OCI-M1 (cell line): ENCODE measurements around the gene IFITM10.

Experiments used
- DNase-seq: peaks from one replicate; lab custom pipeline; 2025; lab: John Stamatoyannopoulos, UW

The IFITM10 gene

DNA sequence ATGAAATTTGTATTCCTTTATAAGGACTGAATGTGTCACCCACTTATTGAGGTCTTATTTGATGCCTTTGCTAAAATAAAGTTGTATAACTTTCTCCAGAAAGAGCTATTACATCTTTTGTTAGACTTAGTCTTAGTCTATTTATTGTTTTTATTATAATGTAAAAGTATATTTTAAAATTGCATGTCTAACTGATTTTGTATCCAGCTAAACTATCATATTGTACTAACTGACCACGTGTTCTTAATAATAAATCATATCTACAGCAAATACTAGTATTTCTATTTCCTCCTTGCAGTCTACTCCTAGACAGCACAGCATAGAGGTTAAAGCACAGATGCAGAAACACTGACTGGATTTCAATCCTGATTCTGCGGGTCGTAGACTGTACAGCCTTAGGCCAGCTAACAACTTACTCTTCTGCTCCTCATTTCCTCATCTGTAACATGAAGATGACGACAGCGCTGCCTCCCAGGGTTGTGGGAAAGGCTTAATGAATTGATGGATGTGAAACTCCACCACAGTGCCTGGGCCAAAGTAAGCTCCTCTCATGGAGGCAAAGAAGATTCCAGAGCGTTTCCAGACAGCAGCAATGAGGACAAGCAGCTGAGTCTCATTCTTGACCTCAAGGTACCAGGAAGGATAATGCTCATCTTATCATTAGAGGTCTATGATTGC lies 13.2 kb downstream of the IFITM10 start:
- no peak for DNase-seq

DNA sequence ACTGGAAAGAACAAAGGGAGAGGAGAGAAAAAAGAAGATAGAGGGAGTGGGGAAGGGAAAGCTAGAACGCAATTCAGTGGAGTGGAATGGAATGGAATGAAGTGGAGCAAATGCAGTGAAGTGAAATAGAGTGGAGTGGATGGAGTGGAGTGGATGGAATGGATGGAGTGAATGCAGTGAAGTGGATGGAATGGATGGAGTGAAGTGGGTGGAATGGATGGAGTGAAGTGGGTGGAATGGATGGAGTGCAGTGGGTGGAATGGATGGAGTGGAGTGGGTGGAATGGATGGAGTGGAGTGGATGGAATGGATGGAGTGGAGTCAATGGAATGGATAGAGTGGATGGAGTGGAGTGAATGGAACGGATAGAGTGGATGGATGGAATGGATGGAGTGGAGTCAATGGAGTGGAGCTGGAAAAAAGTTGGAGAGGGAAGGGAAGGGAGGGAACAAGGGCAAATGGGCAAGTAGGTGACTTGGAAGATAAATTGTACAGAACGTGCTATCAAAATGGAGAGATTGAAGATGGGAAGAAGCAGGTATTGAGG lies 13.9 kb downstream of the IFITM10 start:
- DNase-seq = no peak

DNA sequence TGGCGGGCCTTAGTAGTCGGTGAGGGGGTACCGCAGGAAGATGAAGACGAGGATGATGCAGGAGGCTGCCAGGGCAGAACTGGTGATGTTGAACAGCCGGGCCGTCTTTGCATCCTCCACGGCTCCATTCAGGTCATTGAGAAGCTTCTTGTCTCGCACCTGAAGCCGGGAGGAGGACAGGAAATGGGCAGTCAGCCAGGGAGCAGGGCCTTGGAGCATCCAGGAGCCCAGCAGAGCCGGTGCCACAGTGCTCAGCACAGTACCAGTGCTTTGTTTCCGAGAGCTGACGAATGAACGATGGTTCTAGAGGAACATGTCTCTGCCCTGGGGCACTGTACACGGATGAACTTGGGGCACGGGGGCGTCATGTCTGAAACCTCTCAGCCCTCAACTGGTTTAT lies 15.1 kb downstream of the IFITM10 start:
- no peak for DNase-seq

DNA sequence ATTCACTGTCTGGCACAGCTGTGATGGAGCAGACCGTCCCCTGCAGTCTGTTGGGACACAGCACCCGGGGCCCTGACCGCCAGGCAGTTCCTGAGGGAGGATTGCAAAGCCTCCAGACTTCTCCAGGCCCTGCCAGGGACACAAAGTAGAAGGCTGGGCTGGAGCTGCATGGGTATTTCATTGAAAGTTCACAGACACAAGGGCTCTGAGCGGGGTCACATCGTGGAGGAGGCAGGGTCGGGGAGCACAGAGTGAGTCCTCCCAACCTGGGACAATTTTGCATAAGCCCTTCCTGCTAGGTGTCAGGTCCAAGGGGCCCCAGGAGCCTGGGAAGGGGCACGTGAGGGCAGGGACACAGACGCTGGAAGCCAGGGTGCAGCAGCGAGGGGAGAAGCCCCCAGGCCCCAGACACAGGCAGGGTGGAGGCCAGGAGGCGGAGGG lies 15.7 kb downstream of the IFITM10 start:
- no peak for DNase-seq

DNA sequence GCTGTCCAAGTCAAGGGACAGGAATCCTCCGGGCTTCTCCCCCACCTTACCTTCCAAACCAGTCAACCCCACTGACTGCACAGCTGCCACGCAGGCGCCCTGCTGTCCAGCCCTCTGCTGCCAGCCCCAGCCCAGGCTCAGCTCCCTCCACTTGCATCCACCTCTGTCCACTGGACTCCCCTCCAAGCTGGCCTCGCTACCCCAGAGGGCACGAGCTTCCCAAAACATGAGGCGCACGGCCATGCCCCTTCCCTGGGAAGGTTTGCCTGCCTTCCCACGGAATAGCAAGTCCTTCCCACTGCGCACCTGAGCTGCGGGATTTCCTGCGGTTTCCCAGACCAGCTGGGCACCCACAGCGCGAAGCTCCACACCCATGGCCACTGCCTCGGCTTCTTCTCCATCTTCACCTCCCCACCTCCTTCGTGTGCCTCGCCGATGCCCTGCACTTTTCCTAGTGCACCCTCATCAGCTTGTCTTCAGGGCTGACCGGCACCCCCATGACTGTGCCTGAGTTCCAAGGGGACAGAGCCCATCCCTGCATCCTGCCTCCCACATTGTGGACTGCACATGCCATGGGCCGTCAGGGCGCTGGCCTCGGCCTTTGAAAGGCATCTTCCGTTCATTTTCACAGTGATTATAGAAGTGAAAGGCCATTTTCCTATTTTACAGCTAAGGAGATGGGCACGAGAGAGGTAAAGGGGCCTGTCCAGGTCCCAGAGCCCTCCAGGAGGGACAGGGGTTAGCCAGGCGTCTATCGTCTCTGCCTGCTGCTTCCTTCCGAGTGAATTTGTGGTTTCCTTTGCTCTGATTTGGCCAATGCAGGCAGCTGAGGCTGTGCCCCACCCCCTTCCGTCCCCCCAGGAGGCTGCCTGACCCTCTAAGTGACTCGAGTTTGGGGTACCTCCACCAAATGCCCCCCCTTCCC lies 16.4 kb downstream of the IFITM10 start:
- no peak for DNase-seq

DNA sequence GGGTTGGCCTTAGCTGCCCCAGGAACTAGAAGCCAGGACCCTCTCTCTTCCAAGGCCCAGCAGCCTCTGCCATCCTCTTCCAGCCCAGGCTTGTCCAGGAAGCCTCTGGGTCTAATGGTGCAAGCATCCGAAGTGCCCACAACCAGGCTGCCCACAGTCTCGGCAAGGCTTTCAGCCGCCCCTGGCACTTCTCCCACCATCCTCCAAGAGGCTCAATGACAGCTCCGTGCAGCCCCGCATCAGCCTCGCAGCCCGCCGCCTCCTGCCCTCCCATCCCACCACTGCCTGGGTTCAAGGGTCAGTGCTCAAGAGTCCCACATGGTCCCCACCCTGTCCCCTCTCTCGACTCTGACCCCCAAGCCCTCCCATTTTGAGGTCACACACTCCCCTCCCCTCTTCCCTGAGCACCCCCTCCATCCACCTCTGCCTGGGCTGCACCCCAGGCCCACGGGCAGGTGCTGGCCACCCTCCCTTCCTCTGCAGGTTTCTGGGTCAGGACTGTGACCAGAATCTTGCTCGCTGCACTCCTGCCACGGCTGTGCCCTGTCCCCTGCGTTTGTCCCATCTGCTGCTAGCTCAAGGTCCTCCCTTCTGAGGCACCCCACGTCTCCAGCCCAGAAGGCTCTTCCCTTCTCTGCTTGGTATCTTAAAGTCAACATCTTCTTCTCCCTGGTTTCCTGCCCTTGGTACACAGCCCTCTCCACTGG lies 17.2 kb downstream of the IFITM10 start:
- no peak for DNase-seq

DNA sequence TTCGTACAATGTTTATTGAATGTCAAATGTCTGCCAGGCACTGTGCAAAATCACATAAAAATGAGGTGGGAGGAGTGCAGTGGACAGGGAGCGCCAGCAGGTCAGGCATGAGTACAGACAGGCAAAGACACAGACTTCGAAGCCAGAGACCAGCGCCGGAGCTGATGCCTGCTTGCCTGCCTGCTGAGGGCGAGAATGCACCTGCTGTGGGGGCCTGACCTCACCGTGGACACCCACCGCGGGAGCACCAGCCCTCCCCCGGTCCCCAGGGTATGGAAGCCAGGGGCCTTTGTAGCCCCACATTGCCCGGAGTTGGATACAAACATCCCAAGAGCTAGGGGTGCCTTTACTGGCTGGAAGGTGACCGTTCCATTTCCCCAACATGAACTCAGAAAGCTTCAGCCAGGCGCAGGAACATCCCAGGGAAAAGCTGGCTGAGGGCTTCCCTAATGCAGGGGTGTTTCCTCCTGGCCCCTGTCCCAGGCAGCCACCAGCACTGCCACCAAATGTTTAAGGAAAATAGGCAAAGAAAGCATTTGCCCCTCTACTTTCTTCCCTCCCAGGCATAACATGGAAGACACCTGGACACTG lies 17.9 kb downstream of the IFITM10 start:
- no peak for DNase-seq

DNA sequence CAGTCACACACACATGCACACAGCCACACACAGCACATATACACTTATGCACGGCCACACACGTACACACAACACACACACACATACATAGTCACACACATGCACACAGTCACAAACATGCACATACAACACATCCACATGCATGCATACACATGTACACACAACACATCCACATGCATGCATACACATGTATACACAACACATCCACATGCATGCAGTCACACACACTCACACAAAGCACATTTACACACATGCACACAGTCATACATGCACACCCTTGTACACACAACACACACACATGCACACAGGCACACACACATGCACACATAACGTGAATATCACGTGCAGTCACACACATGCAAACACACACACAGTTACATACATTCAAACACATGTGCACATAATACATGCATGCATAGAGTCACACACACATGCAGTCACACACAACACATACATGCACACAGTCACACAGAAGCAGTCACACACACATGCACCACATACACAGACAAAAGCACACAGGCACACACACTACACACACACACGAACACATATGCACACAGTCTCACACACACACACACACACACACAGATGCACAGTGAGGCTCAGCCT lies 18.8 kb downstream of the IFITM10 start:
- DNase-seq = no peak

DNA sequence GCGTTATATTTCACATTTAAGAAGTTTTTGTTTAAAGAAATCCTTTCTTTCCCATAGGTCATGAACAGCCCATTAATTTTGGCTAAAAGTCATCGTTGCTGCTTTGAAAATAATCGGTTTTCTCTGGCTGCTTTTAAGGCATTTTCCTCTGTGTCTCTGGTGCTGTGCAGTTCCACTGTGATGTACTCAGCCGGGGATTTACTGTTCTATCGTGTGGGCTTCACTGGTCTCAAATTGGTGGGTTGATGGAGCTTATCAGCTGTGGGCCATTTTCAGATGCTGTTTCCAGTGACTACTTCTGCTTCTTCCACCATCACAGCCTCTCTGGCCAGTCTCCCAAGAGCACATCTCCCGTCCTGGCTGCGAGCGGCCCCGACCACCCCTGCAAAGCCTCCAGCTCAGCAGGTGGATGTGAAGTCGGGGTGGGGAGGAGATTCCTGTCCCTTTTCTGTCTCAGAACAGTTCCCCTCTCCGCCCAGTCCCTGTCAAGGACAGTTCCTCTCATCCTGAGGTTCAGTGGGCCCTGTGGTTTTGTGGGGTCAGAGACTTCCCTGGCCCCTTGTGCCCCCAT lies 20.3 kb downstream of the IFITM10 start:
- no peak for DNase-seq

DNA sequence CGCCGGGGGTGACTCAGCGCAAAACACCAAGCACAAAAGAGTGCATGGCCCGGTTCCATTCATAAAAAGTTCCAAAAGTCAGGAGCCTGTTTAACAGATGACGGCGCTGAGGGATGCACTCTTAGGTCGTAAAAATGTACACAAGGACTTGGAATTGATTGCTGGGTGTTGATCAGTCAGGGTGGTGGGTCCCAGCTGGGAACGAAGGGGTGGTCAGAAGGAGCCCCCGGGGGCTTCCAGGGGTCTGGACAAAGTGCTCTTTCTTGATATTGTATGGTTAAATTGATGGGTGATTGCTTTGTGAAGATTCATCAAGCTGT lies 20.7 kb downstream of the IFITM10 start:
- DNase-seq = no peak

DNA sequence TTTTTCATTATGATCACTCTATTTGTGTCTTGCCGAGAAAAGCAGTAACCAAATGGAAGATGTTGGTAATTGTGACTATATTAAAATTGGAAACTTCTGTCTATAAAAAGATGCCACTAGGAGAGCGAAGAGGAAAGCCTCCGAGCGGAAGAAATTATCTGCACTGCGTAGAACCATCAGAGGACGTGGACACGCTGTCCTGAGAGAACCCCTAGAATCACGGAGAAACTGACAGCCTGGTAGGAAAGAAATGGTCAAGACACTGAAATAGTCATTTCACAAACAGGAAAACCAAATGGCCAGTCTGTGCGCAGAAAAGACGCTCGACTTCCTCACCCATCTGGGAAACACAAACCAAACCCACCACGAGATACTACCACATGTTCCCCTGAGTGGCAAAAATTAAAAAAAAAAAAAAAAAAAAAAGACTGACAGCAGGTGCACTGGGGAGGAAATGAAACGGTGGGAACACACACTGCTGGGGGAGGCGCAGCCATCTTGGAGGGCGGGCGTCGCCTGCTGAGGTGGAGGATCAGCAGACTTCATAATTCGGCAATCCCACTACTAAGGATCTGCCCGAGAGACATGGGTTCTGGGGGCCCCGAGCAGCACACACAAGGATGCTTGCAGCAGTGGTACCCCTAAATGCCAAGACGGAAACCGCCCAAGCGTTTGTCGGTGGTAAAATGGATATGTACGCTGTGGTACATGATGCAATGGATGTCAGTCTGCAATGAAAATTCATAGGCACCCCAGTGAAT lies 21.3 kb downstream of the IFITM10 start:
- no peak for DNase-seq

DNA sequence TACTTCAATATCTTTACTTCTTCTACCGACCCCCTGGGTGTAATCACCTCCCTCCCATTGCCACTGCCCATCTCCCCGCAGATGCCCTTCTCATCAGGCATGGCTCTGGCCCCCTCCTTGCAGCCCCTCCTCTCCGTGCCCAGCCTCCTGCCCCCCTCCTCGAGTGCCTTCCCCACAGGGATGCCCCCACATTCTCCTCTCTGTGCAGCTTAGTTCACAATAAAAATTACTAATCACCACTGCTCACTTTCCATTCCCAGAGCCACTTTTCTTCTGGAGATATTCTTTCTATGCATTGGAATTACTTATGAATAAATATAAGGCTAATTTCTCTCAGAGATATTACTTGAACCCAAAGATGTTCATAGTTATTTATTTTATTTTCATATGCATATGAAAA lies 22.1 kb downstream of the IFITM10 start:
- DNase-seq = no peak

DNA sequence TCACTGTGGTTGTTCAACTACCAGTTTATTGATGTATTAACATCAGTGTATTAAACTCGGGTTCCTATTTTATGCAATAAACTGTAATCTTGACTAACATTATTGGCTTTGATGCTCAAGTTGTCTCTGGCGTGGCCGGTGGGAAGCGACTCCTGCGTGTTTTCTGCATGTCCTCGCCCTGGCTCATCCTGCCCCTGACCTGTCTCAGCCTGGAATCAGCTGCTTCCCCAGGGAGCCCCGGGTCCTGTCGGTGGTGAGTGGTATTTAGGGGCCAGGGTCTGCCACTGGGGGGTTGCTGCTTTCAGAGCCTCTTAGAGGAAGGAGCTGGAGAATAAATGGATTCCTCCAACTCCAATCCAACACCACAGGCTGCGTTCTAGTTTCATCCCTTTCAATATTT lies 22.5 kb downstream of the IFITM10 start:
- DNase-seq = no peak

DNA sequence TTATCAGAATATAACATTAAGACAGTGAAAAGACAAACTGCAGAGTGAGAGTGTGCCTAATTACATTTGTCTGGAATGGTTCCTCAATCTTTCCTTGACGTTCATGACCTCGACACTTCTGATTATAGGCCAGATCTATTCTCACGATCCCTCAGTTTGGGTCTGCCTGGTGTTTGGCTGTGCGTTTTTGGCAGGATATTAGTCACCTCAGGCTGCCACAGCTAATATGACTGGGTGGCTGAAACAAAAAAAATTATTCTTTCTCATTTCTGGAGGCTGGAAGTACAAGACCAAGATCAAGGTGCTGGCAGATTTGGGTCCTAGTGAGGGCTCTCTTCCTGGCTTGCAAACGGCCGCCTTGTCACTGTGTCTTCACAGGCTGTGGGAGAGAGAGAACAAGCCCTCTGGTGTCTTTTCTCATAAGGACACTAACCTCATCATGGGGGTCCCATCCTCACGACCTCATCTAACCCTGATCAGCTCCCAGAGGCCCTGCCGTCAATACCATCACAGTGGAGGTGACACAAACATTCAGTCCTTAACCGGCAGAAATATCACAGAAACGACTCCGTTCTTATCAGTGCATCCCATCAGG lies 23.2 kb downstream of the IFITM10 start:
- no peak for DNase-seq

DNA sequence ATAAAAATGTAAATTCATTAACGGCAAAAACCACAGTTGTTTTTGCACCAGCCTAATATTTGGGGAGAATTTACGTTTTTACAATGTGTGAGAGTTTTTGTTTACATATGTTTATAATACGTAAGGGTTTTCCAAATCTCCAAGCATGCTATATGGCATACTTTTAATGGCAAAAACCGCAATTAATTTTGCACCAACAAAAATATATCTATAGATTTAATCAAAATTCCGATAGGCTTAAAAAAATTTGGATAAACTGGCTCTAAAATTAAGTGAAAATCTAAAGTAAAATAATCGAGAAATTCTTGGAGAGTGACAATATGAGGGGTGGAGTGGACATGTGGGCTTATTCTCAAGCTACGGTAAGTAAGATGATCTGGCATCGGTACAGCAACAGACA lies 30.6 kb downstream of the IFITM10 start:
- no peak for DNase-seq

DNA sequence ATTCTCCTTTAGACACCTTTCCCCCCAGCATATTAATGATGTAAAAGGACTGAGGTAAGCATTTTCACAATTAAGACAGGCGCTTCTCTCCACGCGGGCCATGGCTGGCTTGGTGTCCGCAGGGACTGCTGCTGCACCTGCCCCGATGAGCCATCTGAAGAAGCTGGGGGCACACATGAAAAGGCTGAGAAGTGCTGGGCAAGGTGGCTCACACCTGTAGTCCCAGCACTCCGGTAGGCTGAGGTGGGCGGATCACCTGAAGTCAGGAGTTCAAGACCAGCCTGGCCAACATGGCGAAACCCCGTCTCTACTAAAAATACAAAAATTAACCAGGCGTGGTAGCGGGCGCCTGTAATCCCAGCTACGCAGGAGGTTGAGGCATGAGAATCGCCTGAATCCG lies 32.1 kb downstream of the IFITM10 start:
- no peak for DNase-seq

DNA sequence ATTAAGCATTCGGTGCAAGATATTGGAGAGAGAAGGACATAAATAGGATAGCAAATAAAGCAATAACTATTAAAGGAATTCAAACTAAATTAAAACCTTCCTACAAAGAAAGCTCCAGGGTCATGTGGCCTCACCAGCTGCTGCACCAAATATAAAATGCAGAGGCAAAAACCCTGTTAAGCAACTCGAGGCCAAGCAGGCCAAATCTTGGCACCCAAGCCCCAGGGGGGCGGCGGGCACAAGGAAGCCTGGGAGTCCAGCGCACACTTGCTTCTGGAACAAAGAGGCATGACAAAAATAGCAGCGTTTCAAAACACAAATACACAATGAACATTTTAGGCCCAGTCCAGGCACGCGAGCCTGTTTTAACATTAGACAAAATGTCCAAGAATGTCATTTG lies 32.6 kb downstream of the IFITM10 start:
- no peak for DNase-seq

DNA sequence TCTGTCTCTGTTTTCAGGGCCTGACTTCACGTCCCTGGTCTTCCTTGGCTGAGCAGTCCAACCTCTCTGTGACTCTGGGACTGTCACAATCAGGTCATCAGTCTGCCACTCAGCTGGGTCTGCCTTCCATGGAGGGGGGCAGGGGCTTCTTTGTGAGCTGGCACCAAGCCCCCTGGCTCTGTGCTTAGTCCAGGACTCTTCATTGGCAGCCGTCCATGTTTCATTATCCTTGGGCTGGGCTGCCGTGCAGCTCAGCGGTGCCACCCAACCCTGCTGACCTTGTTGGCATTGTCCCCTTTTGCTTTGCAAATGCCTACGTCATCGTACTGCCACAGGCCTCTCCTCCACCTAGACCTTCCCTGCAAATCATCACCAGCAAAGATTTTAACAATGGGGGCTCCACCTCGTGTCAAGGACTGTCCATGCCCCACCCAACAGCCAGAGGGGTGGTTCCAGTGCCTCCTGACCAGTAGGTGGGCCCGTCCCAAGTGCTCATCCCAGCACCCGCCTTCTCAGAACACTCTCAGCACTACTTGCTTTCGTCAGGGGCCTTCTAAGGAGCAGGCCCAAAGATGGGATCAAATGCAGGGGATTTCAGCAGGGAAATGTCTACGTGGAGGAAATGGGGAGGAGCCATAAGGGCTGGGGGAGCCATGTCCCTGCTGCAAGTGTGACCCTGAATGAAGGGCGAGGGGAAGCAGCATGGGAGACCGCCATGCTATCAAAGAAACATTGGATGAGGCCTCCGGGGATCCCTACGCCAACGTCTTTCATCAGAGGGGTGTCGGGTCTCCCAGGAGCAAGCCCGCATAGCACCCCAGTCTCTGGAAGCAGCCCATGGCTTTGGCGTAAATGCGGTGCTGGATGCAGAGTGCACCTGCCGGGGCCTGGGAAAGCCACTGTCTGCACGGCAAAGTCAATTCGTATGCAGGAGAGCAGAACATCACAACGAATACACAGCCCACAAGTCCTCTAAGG lies 35.2 kb downstream of the IFITM10 start:
- no peak for DNase-seq

DNA sequence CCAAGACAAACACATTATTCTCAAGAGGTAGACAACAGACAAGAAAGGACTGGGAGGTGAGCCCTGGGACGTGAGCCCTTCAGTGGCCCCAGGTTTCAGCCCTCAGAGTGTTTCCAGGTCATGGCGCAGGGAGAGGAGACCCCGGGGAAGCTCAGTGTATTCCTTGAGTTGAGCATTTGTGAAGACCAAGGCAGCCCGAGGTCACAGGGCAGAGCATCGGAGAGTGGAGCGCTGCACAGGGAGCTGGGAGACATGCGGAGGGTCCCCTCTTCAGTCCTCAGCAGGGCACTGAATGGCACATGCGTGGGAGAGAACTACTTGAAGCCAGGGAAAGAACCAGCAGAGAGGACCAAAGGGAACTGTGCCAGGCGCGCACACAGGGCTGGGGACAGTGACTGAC lies 41.7 kb downstream of the IFITM10 start:
- no peak for DNase-seq
